Putamen (tissue), 1 donor: ENCODE data around the gene MYO18A.

Experiments
- DNase-seq: peaks from one replicate; pipeline ENCODE4 v3.0.0-alpha.2; 2016; ENCODE audit warnings: low spot score

Gene MYO18A

DNA sequence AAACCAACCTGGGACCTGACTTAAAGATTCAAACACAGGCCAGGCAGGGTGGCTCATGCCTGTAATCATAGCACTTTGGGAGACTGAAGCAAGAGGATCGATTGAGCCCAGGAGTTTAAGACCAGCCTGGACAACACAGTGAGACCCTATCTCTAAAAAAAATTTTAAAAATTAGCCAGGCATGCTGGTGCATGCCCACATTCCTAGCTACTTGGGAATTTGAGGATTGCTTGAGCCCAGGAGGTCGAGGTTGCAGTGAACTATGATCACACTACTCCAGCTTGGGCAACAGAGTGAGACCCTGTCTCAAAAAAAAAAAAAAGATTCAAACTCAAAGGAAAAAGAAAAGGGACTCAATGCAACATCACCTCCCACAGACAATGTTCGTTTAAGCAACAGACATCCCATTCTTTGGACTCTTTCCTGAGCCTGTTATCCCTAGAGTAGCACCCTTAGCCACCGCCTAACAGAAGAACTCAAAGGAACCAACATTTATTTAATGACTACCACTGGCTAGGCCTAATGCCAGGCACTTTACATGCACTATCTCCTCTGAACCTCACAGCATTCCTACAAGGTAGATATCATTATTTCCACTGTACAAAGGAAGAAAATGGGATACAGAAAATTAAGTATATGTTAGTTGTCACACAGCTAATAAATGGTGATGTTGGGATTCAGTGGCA, 12.7 kb downstream of the MYO18A start:
- no peak for DNase-seq

DNA sequence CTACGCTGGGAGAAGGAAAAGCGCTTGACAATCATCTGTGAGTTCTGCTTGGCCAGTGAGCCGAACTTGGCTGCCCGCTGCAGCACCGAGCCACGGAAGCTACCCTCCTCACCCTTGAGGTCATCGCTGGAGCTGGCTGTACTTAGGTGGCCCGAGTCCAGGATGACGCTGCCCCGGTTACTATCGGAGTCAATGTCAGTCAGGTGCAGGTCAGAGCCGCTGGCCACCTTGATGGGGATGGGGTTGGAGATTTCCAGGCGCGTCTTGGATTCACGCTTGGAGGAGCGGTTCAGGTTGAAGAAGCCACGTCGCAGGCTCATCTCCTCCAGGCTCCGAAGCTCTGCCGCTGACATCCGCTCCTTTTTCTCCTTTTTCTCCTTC, 13.7 kb downstream of the MYO18A start:
- DNase-seq: no peak

DNA sequence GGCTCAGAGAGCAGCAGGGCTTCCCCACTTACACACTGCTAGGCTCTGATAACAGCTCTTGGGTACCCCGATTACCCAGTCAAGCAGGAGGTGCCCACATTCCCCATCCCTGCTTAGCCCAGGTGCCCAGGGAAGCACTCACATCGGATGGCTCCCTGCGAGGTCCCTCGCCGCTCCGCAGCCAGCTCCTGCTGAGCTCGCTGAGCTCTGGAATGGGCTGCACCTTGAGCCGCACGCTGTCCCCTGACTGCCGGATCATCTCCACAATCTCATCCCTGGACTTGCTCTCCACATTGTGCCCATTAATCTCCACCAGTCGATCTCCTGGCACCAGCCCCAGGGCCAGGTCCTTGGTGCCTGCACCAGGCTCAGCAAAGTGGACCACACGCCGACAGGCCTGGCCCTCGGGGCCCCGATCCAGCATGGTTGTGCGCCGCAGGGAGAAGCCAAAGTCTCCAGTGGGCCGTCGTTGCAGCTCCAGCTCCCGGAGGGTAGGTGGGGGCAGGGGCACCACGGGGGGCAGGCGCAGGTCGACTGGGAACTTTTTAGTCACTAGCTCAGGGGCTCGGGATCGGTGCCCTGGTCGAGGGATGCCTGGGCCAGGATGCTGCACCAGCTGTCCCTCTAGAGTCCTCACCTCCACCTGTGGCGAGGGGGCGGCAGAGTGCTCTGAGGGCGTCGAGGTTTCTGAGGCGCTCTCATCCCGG, 14.2 kb downstream of the MYO18A start:
- DNase-seq: no peak

DNA sequence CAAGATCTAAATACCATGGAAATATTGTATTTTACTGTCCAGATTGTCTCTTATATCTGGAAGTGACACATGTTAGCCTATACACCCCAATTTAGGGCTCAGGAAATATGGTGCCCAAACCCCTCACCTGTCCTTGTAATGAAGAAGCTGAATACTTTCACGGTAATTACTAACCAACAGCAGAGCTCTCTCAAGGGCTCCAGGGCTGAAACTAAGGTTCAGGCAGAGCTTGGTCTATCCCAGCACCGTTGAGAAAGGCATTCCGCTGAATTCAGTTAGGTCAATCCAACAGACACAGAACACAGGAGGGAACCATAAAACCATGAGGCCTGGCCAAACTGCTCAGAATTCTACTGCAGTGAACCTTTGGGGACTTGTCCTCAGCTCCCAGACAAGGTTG, 14.9 kb downstream of the MYO18A start:
- DNase-seq: no peak

DNA sequence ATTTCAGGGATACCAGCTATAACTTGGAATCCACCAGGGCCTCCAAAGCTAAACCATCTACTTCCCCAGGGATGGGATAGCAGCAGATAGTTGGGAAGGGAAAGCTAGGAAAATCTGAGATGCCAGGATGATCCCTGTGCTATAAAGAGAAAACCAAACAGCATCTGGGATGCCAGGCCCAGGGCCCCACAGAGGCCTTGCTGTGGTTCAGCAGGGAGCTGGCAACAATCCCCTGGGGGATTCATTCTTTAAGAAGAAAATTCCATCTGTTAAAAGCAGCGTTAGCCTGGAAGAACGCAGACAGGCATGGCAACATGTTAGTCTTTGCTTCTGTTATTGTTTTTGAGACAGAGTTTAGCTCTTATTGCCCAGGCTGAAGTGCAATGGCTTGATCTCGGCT, 16.6 kb downstream of the MYO18A start:
- no peak for DNase-seq

DNA sequence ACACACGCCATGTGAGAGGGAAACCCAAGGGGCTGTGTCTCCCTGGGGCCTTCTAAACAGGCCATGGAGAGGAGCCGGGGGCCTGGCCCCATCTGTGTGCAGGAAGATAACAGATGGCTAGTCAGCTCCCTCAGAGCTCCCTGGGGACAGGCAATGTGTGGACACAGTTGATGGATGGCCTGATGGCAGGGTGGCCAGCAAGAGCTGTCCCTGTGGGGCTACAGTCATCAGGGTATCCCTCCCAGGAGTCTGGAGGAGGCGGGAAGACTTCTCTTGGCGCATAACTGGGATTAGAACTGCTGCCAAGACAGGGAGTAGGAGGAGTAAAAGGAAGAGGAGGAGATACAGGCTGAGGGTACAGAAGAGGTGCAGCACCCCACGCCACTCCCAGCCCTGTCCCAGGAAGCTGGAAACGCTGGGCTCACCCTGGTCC, 17.3 kb downstream of the MYO18A start:
- no peak for DNase-seq

DNA sequence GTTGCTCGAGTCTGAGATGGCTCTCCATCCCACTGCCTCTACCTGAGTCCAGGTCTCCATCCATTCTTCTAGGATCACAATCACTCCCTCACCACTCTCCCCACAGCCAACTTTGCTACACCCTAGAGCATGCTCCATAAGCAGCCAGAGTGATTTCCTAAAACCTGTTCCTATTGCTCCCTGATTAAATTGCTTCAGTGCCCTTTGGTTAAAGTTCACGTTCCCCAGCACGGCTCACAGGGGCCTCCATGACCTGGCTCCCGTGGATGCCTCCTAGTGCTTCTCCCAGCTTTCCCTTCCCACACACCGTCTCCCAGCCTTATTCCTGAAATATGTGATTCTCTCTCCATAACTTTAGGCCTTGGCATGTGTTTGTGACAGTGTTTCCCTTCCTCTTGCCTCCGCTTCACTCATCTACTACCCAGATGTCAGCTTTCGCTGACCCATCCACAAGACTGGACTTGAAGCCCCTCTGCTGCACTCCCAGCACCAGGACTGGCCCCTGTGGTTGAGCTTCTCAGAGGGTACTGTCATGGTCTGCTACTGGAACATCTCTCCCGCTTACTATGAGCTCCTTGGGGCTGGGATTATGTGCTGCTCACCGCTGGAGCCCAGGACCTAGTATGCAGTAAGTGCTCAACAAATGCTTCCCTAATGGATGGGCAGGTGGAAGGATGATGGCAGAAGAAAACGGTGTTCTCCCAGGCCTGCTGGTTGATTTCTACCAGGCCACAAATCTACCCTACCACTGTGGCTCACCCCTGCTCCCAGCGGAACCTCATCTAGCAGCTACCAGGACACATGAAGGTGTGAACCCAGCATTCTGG, 17.9 kb downstream of the MYO18A start:
- no peak for DNase-seq

DNA sequence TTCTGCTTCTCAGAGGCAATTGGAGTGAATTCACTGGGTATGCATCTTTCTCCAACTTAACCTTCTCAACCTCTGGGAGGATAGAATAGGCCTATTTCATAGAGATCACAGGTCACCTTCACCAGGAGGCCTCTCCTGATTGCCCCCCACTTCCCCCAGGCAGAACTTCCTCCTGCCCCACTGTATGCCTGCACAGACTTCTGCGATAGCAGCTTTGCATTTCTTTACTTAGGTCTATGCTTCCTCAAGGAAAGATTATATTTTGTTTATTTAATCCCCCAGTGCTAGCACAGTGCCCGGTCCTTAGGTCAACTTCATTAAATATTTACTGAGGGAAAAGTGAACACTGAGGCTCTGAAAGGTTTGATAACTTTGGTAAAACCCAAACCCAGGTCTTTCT, 19.9 kb downstream of the MYO18A start:
- DNase-seq: no peak

DNA sequence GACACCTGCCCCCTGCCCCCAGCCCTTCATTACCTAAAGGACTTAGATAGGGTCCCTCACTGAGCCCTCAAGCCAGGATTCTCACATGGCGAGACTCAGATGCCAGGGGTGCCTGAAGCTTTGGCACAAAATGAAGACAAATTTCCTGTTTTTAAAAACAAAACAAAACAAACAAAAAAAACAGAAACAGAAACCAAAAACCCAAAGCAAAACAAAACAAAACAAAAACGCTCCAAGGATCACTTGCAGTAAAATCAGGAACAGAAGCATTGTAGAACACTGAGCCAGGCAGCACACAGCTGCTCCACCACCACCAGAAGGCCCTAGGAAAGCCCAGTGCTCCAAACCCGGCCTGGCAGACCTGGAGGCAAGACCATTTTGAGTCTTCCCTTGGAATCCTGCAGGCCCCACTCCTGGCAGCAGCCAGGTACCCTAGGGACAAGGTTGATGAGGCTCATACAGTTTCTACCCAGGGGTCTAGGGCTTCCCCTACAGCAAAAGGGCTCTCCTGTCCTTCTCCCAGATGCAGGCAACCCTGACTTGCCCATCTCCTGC, 20.8 kb downstream of the MYO18A start:
- no peak for DNase-seq

DNA sequence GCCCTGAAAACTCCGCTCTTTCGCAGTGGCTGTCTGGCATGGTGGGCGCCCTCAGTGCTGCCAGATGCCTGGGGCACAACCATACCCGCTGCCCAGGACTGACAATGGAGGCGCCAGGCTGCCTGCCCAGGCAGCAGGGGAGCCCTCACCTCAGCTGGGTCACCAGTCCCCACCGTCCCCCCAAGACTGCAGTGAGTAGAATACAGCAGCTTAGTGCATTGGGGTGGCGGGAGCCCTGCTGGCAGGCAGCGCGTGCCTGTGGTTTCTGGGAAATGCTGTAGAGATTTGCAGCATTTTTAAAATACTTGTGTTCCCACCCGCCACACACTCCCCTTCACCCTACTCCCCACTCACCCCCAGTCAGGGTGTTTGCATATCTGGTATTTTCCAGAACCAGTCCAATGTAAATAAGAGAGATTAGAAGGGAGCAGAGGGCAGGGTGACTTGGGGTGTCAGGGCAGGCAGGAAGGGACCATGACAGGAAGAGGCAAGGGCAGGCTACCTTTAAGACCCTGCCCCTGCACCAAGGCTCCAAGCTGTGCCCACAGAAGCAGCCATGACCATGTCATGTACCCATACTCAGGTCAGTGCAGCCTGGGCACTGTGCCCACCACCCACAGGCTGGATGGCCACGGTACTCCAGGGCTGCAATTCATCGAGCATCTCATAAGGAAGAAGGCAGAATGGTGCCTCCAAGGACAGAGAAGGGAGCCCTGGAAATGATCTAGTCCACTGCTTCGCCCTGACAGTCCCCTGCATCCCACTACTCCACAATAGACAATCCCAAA, 21.5 kb downstream of the MYO18A start:
- DNase-seq: no peak

DNA sequence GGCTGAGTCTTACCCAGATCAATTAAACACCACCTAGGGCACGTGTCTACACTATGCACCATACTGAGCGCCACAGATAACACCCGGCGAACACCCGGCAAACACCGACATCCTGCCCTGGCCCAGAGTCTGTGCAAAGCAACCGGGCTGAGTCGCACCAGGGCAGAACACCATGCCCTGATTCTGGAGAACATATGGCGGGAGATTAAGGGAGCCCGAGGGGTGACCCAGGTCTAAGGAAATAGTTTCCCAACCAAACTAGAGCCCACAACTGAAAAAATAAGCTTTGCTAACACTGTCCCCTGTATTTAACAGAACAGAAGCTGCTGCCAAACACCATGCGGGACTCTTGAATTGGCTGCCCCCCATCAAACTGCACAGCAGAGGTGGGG, 22.1 kb downstream of the MYO18A start:
- no peak for DNase-seq

DNA sequence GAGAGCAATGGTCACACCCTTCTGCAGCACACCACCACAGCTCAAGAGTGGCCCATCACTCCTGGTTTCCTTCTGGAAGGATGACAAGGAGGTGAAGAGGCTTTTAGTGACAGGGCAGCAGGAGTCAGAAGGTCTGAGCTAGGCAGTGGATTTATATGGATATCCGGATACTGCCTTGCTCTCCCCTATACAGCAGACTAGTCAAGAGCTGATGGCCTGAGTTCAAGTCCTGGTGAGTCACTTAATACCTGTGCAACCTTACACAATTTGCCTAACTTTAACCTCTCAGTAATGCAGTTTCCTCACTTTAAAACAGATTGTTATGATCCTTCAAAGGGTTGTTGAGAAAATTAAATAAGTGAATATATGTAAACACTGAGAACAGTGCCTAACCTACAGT, 22.9 kb downstream of the MYO18A start:
- DNase-seq: no peak

DNA sequence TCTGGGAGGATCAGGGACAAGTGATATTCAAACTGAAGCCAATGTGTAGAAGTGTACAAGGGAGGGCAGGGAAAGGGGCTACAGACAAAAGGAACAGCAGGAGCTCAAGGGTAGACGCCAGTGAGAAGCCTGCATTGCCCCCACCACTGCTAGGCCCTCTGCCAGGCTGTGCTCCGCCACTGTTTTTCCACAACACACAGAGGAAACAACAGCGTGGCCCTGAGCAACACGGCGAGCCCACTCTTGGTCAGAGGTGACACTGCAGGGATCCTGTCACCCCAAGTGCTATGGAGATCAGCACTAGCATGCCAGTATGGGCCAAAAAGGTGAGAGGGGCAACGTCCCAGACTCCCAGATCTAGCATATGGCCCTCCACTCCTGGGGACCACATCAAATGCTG, 23.4 kb downstream of the MYO18A start:
- DNase-seq: no peak

DNA sequence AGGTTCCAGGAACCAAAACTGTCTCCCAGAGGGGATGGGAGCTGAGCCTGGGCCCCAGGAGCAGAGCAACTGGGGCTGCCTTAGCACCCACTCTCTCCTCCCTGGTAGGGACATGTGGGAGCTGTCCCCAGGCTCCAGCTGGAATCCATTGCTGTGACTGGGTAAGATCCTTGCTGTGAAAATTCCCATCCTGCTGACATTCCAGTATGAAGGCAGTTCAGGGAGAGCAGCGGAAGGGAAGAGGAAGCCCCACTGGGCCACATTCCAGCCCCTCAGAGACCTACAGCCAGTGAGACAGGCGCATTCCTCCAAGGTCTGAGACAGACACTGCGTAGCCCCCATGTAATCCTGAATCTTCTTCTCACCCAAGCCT, 24.2 kb downstream of the MYO18A start:
- DNase-seq: no peak

DNA sequence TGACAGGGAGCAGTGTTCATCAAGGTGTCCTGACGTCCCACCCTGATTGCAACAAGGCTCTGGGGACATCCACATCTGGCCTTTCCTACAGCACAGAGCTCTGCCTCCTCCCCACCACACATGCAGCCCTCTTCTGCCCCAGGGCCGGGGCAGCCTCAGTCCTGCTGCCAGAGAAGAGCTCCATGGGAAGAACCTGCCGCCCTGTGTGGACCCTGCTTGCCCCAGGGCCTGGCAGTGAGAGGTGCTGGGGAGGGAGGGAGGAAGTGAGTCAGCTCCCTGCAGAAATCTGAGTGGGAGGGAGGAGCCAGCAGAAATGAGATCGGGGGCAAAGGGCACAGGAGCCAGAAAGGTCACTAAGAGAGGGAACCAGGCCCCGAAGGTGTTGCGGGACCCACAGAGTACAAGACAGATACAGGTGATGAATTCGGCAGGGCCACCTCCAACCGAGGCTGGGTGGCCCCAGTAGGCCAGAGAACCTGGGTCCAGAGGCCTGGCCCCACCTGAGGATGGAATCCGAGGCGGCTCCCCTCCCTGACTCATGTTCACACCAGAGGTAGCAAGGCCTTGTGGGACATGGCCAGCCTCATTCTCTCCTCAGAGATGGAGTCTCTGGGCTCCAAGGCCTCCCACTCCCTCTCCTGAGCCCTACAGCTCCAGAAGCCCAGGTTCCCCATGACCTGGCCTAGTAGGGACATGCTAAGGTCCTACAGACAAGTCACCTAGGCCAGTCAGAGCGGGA, 24.8 kb downstream of the MYO18A start:
- DNase-seq: no peak

DNA sequence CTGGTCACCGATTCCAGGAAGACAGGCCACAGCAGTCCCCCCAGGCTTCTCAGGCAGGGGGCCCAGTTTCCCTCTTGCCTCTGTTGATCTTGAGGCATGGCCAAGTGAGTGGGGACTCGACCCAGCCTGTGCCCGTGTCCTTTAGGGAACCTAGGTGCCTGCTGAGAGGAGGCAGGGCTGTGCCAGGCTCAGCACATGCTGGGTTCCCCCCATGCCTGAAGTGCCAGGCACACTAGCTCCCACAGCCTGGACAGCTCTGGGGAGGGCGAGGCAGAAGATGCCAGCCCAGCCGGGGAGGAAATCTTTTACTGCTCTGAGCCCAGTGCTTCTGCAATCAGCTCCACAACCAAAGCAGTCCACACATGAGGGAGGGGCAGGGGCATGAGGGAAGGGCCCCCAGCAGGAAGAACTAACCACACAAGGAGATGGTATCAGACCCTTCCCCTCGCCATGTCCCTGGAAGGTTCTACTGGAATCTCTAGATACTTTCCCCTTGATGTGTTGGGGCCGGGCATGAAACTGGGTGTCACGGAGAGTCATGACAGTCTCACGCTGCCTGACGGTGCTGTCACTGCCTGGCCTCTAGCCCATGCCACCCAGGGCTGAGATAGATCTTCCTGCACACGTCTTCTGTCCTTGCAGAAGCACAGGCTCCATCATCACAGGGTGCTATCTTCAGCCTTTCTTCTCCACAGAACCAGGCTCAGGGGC, 25.5 kb downstream of the MYO18A start:
- no peak for DNase-seq

DNA sequence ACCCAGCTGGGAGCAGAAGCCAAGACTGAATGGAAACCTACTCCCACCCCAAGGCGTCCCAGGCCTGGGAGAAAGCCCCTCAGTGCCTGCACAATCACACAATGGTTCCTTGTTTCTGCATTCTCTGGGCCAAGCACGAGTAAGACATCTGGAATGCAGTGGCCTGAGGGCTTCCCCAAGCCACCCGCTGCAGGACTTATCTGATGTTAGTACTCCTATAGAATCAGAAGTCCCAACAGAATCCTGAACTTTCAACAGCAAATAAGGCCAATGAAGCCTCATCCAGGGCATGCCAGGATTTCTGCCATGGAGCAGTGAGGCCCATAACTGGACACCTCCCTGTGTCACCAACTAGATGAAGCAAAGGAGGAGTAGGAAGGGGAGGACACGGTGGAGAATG, 28.6 kb downstream of the MYO18A start:
- DNase-seq: no peak

DNA sequence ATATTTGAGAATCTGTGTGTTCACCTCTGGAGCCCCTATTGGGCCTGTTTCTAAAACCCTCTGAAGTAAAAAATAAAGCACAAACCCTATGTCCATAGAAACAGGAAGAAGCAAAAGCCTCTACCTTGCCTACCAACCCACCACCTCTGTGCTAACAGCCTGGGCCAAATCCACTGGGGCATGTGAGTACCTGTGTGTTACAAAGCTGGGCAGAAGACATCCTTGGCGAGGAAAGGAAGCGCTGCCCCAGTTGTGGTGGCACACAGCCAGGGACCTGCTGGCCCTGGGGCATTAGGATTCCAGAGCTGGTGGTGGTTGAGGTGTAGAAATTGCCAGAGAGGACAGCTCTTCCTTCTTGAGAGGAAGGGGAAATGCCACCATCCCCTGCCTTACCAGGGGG, 30.0 kb downstream of the MYO18A start:
- DNase-seq: no peak

DNA sequence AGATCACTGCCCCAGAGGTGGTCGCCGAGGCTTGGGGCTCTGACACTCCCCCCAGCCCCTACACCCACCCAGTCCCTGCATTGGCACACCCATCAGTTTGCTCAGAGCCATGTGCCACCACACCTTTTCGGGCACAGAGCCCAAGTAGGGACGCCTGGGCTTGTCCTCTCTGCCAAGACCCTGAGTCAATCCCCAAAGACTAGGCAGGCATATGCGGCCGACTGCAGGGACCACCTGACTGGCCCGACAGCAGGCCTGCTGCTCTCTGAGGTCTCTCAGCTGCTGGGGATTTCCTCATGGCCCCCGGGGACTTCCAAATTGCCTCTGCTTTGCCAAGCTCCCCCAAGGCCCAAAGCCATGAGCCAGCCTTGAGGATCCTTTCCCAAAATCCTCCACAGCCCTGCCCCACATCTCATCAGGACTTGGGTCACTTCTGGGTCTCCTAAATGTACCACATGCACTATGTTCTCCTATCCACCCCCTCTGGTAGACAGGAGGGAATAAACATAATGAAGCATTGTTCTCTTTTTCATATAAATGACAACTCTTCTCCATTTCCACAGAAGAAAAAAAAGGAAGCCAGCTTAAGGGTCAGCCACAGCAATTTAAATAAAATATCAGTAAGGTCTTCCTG, 30.6 kb downstream of the MYO18A start:
- no peak for DNase-seq

DNA sequence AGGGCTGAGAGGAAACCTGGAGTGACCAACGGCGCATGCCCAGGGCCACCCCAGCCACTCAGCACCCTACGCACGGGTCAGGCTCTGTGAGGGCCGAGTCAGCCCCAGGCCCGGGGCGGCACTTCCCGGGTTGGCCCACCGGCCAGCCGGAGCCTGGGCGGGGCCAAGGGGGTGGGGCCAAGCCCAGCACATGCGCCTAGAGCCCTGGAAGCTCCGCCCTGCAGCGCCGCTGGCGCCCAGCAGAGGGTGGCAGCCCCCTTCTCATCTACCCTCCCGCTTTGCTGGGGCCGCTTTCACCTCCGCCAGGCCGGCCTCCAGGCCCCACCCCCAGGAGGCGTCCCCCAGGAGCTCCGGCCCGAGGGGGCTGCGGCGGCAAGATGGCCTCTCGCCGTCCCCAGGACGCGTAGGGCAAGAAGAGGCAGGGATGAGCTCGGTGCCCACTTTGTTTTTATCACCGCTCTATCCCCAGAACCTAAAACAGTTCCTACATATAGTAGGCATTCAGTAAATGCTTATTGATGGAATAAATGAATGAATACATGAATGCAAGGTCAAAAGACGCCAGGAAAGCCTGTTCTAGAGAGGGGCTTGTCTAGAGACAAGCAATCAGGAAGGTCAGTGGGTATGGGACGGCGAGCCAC, 31.3 kb downstream of the MYO18A start:
- DNase-seq: peak; percentile 90
